Nephron progenitor cell (in vitro differentiated cells): ENCODE measurements around the gene RASAL2.
A peak's percentile ranks its signal among the peaks of the same experiment; 100 is the strongest.
"Not testable (repeated sequence)": the region's sequence is repeated elsewhere in the genome, so short reads cannot be mapped to it uniquely, and the experiment has no call there.

Source experiments
- DNase-seq: peaks from one replicate; pipeline ENCODE4 v3.0.0; 2021
- H3K27ac Mint-ChIP-seq: 2 replicates; pipeline ENCODE4 v1.8.0; 2021; ENCODE audit warnings: mild to moderate bottlenecking, moderate library complexity, mixed read lengths
- H3K27me3 Mint-ChIP-seq: 2 replicates; pipeline ENCODE4 v1.8.0; 2021; ENCODE audit warnings: mild to moderate bottlenecking, low read depth, mixed read lengths; ENCODE audit not compliant: poor library complexity
- H3K36me3 Mint-ChIP-seq: 2 replicates; pipeline ENCODE4 v1.8.0; 2021; ENCODE audit warnings: low read depth, mixed read lengths
- H3K4me1 Mint-ChIP-seq: 2 replicates; pipeline ENCODE4 v1.8.0; 2021; ENCODE audit warnings: mixed read lengths
- H3K4me3 Mint-ChIP-seq: 2 replicates; pipeline ENCODE4 v1.8.0; 2021; ENCODE audit warnings: mild to moderate bottlenecking, moderate library complexity, mixed read lengths
- H3K9me3 Mint-ChIP-seq: 2 replicates; pipeline ENCODE4 v1.8.0; 2021; ENCODE audit warnings: mild to moderate bottlenecking, moderate library complexity, mixed read lengths
- TF ChIP-seq, protein P1 (sequence below): fragments of 200-600 bp; sonication (generic); IDR thresholded peaks from 2 replicates; pipeline ENCODE4 v1.5.0; 2021; ENCODE audit warnings: antibody characterized with exemption

RASAL2 gene

DNA sequence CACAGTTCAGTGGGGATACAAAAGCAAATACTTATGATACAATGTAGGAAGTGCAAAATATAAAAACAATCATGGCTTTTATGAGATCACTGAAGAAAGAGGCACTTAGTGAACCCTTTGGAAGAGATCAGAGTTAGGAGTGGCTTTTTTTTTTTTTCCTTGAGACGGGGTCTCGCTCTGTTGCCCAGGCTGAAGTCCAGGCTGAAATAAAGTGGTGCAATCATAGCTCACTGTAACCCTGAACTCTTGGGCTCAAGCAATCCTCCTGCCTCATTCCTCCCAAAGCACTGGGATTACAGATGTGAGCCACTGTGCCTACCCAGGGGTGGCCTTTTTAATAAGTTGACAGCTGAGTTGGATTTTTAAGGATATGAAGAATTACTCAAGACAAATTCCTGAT, 17.3 kb upstream of the RASAL2 start:
- Mint-ChIP-seq H3K36me3 (no peaks in the 10 kb centered on the region), H3K27ac (peak overlapping the region; percentile 2), H3K9me3 (no peaks in the 10 kb centered on the region), H3K4me1 (no peaks in the 10 kb centered on the region), H3K4me3 (no peak overlapping the region), H3K27me3 (peaks cover 5% of the 10 kb centered on the region)
- DNase-seq, result no peak
- TF ChIP-seq, protein P1, sequence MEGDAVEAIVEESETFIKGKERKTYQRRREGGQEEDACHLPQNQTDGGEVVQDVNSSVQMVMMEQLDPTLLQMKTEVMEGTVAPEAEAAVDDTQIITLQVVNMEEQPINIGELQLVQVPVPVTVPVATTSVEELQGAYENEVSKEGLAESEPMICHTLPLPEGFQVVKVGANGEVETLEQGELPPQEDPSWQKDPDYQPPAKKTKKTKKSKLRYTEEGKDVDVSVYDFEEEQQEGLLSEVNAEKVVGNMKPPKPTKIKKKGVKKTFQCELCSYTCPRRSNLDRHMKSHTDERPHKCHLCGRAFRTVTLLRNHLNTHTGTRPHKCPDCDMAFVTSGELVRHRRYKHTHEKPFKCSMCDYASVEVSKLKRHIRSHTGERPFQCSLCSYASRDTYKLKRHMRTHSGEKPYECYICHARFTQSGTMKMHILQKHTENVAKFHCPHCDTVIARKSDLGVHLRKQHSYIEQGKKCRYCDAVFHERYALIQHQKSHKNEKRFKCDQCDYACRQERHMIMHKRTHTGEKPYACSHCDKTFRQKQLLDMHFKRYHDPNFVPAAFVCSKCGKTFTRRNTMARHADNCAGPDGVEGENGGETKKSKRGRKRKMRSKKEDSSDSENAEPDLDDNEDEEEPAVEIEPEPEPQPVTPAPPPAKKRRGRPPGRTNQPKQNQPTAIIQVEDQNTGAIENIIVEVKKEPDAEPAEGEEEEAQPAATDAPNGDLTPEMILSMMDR, result no peak

DNA sequence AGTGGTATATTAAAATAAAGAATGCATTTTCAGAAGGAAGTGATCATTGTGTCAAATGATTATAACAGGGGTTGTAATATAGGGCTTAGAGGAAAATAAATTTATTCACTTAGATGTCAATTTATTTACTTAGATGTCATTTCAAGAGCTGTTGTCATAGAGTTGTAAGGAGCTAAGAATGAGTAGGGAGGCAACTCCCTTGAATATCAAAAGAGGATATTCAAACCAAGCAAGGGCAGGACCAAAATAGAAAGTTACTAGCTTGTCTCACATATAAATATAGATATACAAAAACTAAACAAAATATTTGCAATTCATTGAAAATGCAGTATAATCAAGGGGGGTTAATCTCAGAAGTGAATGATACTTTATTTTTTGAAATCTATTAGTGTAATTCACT, 16.0 kb upstream of the RASAL2 start:
- peaks cover 5% of the 10 kb centered on the region for H3K27me3 Mint-ChIP-seq
- no peak overlapping the region for H3K4me3 Mint-ChIP-seq
- no peaks in the 10 kb centered on the region for H3K9me3 Mint-ChIP-seq
- no peak overlapping the region for H3K27ac Mint-ChIP-seq
- no peaks in the 10 kb centered on the region for H3K36me3 Mint-ChIP-seq
- DNase-seq, result no peak
- TF ChIP-seq, protein P1, result no peak
- H3K4me1 Mint-ChIP-seq, result no peaks in the 10 kb centered on the region

DNA sequence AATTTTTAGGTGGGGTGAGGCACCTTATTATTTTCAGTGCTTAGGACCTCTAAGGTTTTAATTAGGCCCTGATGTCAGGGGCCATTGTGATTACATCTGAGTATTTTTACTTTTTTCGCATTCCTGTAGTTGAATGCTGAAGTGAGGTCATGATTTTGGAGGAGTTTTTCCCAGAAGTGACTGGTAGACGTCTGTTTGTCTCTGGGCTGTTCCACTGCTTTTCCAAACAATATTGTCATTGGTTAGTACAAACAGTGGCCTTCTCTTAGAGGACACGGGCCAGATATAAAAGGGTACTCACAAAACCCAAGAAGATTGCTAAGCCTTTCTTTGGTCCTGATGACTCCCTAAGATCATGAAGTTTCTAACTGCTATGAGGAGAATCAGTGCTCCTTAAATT, 7.6 kb upstream of the RASAL2 start:
- TF ChIP-seq, protein P1, result no peak
- Mint-ChIP-seq H3K9me3 (peaks cover 7% of the 10 kb centered on the region), H3K27me3 (no peaks in the 10 kb centered on the region), H3K4me3 (no peak overlapping the region), H3K4me1 (no peaks in the 10 kb centered on the region), H3K36me3 (no peaks in the 10 kb centered on the region), H3K27ac (no peak overlapping the region)
- DNase-seq, result no peak

DNA sequence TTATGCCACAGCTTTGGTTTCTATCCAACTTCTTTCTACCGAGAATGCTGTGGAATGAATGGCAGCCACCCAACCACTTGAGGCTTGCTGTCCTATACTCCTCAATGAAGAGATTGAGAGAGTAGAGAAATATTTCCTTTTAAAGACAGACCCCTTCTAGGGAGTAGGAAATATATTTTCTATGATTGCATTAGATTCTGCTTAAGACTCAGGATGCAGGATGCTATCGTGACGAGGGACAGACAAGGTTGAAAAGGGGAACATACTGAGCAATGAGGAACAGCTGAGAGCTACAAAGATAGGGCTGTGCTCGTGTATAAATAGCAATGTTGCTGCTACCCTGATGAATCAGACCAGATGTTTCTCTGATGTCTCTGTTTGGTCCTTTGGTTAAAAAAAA, 7.1 kb upstream of the RASAL2 start:
- no peak for DNase-seq
- TF ChIP-seq, protein P1, result no peak
- H3K4me3 Mint-ChIP-seq, result no peak overlapping the region
- no peaks in the 10 kb centered on the region for H3K36me3 Mint-ChIP-seq
- no peaks in the 10 kb centered on the region for H3K27me3 Mint-ChIP-seq
- H3K9me3 Mint-ChIP-seq, result peaks cover 7% of the 10 kb centered on the region
- no peaks in the 10 kb centered on the region for H3K4me1 Mint-ChIP-seq
- H3K27ac Mint-ChIP-seq, result no peak overlapping the region

DNA sequence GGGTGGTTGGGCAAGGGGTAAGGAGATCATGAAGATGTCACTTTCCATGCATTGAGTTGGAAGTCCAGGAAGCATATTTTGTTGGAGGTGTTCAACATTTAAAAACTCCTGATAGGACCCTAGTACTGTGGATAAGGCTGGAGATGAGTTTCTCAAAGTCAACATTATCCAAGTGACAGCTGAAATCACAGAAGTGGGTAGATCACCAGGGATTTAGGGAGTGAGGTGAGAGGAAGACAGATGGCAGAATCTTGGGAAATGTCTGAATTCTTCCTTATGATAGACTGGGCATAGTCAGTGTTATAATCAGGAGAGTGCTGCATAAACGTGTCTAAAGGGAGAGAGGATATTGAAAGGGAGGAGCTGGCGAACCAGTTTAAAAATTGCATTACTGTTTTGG, 5.3 kb upstream of the RASAL2 start:
- no peaks in the 10 kb centered on the region for H3K36me3 Mint-ChIP-seq
- no peak overlapping the region for H3K27ac Mint-ChIP-seq
- H3K9me3 Mint-ChIP-seq, result peaks cover 7% of the 10 kb centered on the region
- TF ChIP-seq, protein P1, result no peak
- no peak overlapping the region for H3K4me3 Mint-ChIP-seq
- peaks cover 13% of the 10 kb centered on the region for H3K4me1 Mint-ChIP-seq
- no peaks in the 10 kb centered on the region for H3K27me3 Mint-ChIP-seq
- no peak for DNase-seq

DNA sequence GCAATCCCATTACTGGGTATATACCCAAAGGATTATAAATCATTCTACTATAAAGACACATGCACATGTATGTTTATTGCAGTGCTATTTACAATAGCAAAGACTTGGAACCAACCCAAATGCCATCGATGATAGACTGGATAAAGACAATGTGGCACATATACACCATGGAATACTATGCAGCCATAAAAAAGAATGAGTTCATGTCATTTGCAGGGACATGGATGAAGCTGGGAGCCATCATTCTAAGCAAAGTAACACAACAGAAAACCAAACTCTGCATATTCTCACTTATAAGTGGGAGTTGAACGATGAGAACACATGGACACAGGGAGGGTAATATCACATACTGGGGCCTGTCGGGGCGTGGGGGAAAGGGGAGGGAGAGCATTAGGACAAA, 2.5 kb upstream of the RASAL2 start:
- H3K4me3 Mint-ChIP-seq, result peak overlapping the region; percentile 21
- not testable (repeated sequence) for DNase-seq, H3K27me3 Mint-ChIP-seq, H3K36me3 Mint-ChIP-seq, H3K27ac Mint-ChIP-seq, H3K9me3 Mint-ChIP-seq
- H3K4me1 Mint-ChIP-seq, result peaks cover 32% of the 10 kb centered on the region
